Activated T-helper 1 cell treated with anti-CD3 and anti-CD28 coated beads, Interleukin-2, amount 50 U/mL, for 16 hours (primary cell): ENCODE measurements around the gene PPP2R5A.

Source experiments
- DNase-seq, 2 donors: peaks; one replicate each; pipeline ENCODE4 v3.0.0-alpha.2; 2020; ENCODE audit warnings: low read depth in 1 of 2, low spot score in 1 of 2

PPP2R5A gene

DNA sequence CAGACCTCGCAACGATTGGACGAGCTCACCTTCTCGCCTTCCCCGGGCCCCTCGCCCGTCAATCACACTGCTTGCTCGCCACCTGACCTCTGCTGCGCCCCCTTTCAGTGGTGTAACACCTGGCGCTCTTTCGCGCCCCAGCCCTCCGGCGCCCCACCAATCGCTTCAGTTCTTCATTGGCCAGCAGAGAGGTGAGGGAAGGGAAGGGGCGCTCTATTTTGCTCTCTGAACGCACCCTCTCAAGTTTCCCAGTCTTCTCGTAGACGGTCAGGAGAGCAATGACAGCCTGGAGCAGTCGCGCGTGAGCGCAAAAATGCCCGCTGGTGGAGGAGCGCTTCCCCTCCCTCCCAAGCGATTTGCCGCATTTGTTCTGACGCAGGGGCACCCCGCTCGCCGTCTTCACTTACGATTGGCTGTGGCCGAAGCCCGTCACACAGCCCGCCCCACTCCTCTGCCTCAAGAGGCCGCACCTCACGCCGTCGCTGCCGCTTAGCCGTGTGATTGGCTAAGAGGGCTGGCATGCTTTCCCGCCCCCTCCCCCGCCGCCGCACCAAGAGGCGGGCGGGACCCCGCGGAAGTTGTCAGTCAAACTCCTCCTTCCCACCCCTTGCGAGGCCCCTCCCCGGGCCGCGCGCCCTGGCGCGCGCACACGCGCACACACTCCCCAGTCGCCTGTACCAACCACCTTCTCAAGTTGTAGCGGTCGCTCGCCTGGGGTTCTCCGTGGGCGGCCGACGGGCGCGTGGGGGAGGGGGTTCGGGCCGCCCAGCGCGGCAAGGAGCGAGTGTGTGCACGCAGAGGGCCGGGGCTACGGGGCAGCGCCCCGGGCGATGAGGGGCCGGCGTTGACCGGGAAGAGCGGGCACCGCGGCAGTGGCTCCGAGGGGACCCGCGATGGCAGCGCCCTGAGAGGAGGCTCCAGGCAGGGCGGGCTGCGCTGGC, at the start of gene PPP2R5A:
PPP2R5A (plus strand) TSS at position 667 of the 941 bp plus-strand sequence. CDS start 701 bp downstream, outside the sequence.
- DNase-seq: peak; percentile 95 to 99

DNA sequence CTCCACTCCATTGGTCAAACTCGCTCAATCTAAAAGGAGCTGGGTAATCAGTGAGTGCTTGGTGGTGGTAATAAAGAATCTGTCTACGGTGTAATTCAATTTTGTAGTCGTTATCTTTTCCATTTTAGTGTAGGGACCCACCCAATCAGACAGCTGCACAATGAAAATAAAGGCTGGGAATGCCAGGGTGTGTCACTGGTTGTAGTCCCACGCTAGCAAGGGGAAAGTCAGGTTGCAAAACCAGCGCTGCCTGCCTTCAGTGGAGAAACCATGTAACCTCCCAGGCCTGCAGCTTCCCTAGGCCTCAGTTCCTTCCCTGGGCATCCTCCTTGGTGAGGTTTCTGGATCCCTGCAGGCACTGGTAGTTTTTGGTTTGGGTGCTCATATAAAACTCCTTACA, 49.4 kb upstream of the PPP2R5A start:
- no peak for DNase-seq

DNA sequence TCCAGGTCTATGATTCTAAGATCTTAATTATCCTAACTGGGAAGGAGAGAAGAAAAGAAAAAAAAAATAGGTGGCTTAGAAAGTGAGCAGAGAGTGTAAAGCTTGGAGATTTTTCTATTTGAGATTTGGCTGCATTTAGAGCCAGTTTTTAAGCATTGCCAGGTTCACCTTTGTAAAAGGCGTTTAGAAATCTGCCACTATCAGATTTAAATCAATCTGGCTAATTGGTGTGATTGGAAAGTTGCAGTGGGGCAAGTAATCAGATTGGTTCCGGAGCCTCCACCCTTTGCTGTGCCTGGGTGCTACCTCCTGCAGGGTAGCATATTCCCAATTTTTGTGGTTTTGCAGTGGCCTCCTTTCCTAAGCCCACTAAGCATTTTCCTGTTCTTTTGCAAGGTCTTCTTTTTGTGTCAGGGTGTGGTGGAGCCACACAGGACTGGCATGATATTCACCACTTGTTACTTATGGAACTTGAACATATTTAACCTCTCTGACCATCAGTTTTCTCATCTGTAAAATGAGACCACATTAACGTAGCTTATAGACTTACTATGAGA, 48.5 kb upstream of the PPP2R5A start:
- DNase-seq: no peak

DNA sequence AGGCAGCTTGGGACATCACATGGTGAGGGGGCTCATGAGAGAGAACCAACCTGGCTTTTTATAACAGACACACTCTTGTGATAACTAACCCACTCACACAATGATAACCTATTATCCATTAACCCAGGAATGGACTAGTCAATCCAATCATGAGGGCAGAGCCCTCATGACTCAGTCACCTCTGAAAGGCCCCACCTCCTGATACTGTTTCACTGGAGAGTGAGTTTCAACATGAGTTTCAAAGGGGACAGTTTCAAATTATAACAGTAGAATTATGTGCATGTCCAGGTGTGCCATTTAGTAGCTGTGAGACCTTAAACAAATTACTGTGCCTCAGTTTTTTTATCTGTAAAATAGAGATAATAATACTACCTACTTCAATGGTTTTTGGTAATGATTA, 47.6 kb upstream of the PPP2R5A start:
- DNase-seq: no peak

DNA sequence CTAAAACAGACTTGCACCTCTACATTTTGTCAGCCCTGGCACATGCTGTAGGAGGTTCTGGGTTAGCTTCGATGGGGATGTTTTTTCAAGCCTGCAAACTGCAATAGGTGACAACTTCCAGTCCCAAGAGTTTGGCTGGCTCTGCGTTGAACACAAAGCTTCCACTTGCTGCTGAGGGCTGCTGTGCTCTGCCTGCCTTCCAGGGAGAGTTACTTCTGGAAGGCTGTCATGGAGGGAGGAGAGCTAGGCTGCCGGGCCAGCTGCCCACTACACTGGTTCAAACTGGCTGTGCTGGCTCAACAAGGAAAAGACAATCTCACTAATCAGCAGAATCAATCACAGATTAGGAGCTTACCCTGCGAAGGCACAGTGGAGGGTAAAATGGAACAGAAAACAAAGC, 46.7 kb upstream of the PPP2R5A start:
- DNase-seq: no peak

DNA sequence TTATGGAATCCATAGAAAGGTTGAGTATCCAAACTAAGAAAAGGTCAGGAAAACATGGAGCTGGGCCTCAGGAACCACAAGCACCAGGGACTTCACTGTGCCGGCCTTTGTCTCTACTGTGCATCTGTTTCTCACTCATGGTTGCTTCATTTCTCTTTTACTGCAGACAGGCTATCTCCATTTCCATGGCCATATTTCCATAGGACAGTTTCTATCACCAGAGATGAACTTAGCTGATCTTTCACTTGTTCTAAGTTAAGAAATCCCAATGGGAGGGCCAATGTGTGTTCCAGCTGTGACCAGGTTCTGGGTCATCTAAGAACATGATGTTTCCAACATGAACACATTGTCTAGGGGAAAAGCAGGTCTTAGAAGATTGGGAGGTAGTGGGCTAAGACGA, 43.7 kb upstream of the PPP2R5A start:
- no peak for DNase-seq

DNA sequence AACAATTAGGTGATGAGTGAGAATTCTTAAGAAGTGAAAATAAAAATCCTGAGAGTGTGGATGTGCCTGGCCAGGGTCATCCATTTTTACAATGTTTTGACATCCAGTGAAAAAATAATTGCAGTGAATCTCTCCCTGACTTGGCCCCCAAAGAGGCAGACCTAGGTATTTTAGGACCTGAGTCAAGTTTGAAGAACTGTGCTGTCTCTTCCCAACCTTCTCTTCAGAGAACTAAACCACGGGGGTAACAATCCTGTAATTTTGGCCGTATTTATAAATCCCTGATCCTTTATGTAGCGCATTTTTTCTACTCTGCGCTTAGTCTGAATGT, 43.3 kb upstream of the PPP2R5A start:
- no peak for DNase-seq

DNA sequence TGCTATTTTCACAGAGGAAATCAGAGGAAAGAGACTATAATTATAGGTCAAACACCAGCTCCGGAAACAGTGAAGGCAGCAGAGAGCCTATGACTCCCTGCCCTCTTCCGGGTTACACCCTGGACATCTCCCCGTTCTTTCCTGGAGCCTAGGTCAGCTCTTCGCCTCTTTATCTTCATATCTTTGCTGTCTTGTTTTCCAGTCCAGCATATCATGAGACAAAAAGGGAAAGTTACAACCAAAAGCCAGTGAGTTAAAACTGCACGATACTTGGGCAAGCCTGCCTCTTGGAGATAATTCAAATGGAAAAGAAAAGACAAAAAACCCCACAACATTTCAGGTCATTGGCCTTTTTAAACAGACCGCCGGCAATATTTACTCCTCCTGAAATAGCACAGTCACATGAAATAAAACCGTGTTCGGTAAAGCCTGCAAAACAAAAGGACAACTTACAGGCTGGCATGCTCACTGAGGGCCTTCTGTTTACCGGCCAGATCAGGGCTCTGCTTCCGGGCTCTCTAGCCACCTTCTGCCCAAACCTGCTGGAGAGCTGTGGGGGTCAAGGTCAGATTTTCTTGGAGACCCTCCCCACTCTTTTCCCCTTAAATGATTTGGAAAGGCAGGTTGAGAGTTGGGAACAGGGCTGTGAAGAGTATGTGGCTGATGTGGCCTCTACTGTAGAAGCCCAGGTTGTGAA, 42.8 kb upstream of the PPP2R5A start:
- no peak for DNase-seq

DNA sequence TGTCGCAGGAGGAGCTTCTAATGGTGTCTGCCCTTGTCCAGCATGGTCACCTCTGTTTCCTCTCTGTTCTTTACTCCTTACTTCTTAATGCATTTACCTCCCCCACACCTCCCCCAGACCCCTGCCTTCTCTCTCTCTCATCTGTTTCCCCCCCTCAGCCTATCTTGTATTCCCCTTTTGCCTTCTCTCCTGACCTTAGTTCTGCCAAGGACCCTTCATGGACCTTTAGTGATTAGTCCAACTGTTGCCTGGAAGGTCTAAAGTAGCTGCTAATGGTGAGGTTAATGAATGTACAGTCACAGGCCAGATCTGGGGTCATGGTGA, 42.3 kb upstream of the PPP2R5A start:
- DNase-seq: no peak

DNA sequence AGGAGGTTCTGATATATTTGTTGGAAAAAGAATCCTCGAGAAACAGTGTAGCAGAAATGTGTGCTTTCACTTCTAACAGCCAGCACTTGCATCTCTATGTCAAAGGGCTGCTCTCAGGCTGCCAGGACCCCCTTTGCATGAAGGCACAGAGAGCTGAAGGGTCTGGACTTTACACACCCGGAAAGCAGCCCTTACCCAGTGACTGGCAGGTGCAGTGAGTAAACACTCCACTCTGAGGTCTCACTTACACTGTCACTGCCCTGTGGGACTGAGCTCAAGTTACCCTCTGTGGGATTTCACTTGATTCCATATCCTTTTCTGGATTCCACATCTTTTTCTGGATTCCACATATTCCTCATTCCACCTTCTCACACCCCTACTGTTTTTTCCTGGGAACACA, 40.8 kb upstream of the PPP2R5A start:
- DNase-seq: no peak

DNA sequence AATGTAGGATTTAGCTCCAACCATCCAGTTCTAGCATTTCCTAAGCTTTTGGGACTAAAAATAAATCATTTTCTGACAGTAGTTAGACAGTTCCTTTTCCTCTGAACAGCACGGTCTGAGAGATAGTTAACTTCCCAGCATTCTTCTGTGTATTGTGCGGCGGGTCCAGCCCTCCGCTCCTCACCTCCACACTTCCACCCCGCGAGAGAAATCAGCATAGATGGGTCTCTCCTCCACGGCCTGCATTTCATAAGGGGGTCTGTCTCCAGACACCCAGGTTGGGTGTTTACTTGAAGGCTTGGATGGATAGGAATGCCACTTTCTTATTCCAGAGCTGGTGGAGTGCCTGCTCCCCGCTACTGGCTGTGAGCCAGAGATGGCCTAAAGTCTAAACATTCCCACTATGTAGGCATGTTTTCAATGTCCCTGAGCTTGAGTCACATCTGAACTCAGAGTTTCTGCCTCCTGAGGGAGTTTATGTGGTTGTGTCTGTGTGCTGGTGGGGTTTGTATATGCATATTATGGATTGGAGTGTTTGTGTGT, 38.0 kb upstream of the PPP2R5A start:
- DNase-seq: no peak

DNA sequence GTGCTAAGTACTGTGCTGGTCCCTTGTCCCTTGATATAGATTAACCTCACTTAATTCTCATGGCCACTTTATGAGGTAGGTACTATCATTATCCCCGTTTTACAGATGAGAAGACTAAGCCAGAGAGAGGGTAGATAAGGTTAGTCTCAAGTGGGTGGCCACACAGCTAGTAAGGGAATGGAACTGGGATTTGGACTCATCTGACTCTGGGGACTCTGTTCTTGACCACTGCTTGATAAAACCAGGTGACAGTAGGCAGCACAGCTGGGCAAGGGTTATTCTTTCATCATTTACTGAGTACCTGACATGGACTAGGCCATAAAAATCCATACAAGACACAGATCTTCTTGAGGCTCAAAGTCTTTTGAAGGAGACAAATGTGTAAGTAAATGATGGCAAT, 37.2 kb upstream of the PPP2R5A start:
- no peak for DNase-seq

DNA sequence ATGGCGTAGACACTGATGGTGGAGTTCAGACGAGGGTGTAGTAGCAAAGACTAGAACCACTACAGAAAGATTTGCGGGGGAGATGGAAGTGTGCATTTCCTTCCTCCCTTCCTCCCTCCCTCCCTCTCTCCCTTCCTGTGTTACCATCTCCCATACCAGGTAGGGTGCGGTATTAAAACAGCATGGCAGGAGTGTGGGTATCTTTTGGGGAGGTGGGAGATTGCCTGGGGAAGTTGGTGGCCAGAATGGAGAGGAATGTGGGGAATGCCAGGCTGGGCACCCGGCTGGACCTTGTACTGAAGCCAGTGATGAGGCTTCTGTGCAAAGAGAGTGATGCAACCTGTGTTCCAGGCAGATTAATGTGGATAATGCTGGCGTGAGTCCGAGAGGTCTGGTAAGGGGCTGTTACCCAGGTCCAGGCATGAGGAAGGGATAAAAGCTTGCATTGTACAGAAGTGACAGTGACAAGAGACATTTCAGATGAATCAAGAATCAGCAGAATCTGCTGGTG, 30.3 kb upstream of the PPP2R5A start:
- no peak for DNase-seq

DNA sequence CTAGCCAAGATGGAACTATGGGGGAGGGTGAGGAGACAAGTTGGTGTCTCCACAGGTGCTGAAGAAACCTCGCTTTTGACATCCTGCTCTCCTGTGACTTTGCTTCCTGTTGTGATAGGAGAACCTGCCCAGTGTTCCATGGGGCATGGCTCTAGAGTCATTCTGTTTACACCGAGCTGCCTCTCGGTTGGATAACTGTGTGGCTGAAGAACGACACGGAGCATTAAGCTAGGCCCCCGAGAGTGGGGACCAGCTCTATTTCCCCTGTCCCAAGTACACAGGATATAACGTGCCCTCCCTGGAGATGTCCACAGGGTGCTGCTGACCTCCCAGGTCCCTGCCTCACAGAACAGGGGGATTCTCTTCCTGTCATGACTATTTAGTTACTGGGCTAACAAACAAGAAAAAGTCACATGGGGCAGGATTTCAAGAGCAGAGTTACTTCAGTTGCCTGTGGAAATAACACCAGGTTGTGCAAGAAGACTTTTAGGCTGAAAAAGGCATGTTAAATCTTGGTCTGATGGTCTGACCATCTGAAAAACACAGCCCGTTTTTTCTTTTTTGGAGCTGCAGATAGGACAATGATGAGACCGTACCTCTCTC, 29.4 kb upstream of the PPP2R5A start:
- DNase-seq: no peak

DNA sequence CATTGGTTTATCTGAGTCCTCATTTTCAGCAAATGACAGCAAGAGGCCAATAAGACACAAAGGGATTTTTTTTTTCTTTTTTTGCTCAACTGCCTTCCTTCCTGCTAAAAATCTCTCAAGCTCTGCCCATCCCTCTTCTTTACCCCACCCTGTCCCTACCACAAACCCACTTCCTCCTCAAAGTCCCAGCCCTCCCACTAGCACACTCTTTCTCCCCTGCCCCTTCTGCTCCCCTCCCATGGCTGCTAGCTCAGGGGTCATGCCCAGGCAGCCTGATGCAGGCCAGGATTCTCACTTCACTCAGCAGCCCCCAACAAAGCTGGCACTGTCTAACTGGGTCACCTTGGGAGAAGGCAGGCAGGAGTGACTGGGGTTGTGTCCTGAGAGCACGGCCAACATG, 28.8 kb upstream of the PPP2R5A start:
- no peak for DNase-seq

DNA sequence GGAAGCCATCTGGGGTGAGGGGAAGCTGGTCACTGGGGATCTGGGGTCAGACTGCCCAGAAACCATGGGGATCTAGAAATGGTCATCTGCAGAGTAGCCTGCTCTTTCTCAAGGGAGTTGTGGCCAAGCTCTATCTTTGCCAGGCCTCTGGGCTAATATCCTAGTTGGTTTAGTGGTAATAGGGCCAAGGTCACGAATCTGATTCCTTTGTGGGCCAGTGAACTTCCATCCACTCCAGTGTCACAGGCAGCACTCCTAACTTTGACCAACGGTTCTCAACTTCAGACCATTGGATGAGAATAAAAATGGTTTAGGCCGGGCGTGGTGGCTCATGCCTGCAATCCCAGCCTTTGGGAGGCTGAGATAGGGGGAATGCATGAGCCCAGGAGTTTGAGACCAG, 28.1 kb upstream of the PPP2R5A start:
- DNase-seq: no peak

DNA sequence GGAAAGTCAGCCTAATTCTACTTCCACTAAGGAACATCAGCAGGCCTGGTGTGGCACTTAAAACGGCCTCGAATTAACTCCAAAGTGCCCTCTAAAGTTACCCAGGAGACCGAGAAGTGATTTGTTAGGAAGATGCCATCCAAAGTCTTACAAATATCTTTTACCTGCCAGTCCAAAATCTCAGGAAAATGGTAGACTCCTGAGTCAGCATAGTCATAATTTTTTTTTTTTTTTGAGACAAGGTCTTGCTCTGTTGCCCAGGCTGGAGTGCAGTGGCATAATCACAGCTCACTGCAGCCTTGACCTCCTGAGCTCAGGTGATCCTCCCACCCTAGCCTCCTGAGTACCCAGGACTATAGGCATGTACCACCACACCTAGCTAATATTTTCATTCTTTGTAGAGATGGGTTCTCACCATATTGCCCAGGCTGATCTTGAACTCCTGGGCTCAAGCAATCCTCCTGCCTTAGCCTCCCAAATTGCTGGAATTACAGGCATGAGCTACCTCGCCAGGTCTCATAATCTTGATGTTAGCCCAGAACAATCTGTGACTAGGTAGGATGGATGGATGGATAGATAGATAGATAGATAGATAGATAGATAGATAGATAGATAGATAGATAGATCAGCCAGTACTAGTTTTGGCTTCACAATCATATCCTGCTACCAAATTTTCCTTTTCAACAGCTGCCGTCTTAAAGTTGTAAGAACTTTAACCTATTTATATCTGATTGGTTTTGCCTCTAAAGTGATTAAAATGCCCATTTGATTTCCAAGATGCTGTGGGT, 25.3 kb upstream of the PPP2R5A start:
- no peak for DNase-seq

DNA sequence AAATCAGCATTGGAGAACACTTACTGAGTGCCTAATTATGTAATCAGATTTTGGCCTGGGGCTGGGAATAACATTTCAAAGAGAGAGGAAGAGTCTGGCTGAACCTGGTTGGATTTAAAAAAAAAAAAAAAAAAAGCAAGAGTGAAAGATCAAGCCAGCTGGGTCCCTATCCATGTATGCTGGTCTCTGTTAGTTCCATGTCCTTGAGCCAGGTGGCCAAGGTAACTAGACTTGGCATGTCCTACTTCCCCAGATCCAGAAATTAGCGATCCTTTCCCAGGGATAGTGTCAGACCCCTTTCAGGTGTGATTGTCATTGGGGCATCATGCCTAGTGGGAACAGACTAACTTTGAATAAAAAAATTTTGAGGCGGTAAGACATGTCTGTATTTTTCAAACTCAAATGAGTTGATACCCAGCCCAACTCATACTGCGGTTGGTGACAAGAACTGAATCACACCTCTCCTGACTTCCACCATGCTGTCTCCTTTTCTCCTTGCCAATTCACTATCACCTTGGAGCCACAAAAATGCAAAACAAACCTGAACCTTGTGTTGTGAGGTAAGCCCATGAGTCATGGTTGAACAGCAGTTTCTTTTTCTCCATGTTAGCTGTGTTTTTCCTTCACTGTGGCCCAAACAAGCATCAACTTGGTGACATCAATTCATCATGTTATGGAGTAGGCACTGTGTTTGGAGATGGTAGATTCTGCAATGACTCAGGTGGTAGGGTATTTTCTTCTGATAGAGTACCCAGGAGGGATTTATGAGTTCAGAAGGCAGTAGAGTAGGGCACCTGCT, 24.5 kb upstream of the PPP2R5A start:
- no peak for DNase-seq

DNA sequence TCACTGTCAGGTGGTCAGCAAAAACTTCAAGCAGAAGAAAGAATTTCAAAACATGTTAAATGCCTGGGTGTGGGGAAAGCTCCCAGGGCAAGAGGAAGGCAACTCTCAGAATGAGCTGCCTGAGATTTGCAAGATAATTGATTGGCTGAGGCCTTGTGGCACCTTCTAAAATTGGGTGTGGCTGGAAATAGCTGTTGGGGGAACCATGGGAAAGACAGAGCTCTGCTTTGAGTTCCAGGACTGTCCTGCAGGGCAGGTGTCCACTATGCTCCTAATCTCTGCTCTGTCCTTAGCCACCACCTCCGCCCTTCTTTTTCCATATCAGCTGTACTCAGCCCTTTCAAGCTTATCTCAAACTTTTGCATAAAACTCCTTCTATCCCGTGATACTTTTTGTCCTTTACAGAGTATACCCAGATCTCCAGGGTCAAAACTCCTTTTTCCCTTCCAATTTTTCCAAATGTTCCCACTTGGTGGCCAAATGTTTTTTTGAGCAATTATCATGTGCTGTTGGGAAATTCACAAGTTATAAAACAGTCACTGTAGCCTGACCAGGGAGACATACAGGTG, 23.8 kb upstream of the PPP2R5A start:
- no peak for DNase-seq

DNA sequence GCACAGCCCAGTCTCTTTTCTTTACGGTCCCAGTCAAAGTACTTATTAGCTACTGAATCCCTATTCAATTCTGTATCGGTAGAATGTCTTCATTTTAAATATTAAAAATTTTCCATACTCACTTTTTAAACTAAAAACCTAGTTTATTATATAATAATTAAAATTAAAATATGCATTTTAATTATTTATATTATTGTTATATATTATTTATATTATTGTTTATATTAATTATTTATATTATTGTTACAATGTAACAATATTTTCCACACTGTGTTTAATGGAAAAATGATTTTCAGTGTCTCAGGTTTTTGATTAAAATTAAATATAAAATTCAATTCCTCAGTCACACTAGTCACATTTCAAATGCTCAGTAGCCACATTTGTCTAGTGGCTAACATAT, 18.2 kb upstream of the PPP2R5A start:
- DNase-seq: no peak
